HG02571 (cell line): ENCODE measurements around the gene ZNF124.

Experiments used
- ATAC-seq: cut with Tn5 transposase; IDR thresholded peaks from one replicate; pipeline ENCODE4 v1.9.1; 2021; ENCODE audit warnings: mild to moderate bottlenecking, moderate library complexity; ENCODE audit not compliant: unreplicated experiment

The ZNF124 gene

GRCh38 chr1:247113733-247114271 is 58.0 kb downstream of the ZNF124 start:
- ATAC-seq, result no peak

GRCh38 chr1:247113094-247113497 is 58.7 kb downstream of the ZNF124 start:
- no peak for ATAC-seq

- no peak for ATAC-seq
These were observed 59.4 kb downstream of the ZNF124 start for GRCh38 chr1:247112479-247112781.

GRCh38 chr1:247111700-247112478 is 59.9 kb downstream of the ZNF124 start:
- no peak for ATAC-seq

GRCh38 chr1:247111259-247111699 is 60.5 kb downstream of the ZNF124 start:
- no peak for ATAC-seq

- no peak for ATAC-seq
These were observed 61.1 kb downstream of the ZNF124 start for GRCh38 chr1:247110627-247111258.

- ATAC-seq, result no peak
These were observed 64.1 kb downstream of the ZNF124 start for GRCh38 chr1:247107694-247108093.

GRCh38 chr1:247105966-247106365 is 65.9 kb downstream of the ZNF124 start:
- ATAC-seq, result no peak
